Muscle of arm (tissue), 12 donors: ENCODE results near the gene TMEM30B. TPM values are rescaled to one million over a fixed set of nuclear protein-coding genes. Genes with fewer than 3 reads are reported as not detected.

Experiments used
- DNase-seq: peaks from one replicate; pipeline ENCODE4 v3.0.0-alpha.2; 2013
- polyA plus RNA-seq, 12 donors: library from polyadenylated mRNA; unstranded; fragments of 120-200 nt; gene quantifications; one replicate each; pipeline ENCODE4 v1.2.1, GENCODE V29; 2013; ENCODE audit not compliant: insufficient read length in 12 of 12

The TMEM30B gene
- polyA plus RNA-seq, 12 donors = 1.6 to 7.5 (median 2.3) TPM; not detected in 1

GRCh38 chr14:61304688-61305087 is 23.6 kb upstream of the TMEM30B start:
- no peak for DNase-seq

GRCh38 chr14:61300754-61301153 is 19.6 kb upstream of the TMEM30B start:
- no peak for DNase-seq

DNA sequence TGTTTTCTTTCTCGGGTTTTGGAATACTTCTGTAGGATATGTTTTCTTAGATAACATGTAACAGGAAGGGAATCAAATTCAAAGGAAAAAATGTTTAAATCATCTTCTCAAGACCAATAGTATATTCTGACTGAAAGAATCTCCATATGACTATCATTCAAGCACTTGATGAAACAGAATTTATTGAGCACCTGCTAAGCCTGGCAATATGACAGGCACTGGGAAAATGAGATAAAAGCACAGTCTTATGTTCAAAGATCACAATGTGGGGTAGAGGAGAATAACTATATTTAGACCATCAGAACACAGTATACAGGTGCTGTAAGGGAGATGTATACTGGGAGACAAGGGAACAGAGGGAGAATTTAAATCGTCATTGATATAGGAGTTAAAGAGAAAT is 19.1 kb upstream of the TMEM30B start:
- DNase-seq = no peak

- DNase-seq = no peak
Observed at GRCh38 chr14:61298824-61299223, 17.7 kb upstream of the TMEM30B start.

DNA sequence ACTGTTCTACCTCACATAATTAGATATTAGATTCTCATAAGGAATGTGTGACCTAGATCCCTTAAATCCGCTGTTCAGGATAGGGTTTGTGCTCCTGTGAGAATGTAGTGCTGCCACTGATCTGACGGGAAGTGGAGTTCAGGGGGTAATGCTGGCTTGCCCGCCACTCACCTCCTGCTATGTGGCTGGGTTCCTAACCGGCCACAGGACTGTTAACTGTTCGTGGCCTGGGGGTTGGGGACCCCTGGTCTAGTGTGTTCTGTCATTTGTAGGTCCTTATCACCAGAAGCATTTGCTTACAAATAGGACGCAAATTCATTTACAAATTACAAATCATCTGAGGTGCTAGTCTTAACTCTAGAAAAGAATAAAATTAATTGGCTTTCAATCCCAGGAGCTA is 16.4 kb upstream of the TMEM30B start:
- DNase-seq = no peak

DNA sequence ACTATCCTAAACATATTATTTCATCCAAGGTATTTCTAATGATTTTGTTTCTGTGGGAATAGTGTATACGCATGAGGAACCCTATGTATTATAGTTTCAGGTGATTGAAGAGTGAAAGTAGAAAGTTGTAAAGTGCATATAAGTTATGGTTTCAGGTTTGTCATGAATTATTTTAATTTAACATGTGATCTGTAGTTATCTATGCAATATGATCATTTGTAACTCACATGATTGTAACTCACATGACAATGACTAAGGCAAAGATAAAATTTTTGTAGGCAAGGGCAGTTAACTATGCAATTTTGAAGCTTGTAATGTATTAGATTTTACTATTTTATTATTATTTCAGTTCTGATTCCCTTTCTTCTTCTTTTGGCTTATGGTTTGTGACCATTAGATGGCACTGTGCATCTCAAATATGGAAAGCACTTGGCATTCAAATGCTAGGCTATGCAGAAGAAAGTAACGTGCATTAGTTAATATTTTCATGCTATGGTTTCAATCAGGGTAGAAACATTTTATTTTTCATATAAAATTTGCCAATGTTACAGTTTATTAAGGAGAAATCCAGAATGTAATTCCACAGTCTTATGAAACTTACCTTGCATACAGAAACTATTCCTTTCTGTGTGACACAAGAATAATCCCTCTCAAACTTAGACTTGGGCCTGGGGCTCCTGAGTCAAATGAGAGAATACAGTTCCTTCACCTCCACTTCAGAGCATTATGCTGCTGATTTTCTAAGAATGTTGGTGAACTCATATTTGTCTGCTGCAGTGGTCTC is 15.8 kb upstream of the TMEM30B start:
- peak; percentile 36 for DNase-seq

GRCh38 chr14:61296151-61296550 is 15.0 kb upstream of the TMEM30B start:
- no peak for DNase-seq

DNA sequence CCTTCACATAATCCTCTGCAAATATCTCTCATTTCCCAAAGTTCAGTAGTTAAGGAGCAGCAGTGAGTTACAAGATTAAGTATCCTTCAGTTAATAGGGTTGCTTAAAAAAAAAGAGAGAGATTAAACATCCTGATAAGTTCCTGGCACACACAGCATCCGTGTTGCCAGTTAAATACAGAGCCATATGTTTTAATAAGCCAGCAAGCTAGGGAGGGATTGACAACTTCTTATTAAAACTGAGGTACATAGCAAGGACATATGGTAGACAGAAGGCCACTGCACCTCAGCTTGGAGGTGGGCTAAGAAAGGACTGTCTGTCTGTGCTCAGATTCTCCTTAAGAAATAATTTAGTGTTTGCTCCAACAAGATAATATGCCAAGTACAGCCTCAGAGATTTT is 9.6 kb upstream of the TMEM30B start:
- DNase-seq = no peak

DNA sequence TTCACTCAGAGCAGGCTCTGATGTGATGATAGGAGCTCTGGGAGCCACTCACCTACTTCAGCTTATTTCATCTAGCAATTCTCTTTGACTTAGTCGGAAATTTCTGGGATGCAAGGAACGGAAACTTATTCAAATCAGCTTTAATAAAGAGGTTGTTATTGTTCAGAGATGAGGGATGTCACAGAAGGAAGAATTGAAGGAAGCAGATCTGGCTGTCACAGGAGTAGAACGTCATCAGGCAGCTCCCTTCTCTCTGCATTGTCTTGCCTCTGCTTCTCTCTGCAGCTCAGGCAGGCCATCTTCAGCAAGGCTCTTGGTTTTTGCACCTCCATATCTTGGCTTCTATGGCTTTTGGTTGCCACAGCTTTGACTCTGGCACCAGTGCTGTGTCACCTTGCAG is 7.6 kb upstream of the TMEM30B start:
- no peak for DNase-seq

GRCh38 chr14:61288228-61288627 is 7.1 kb upstream of the TMEM30B start:
- no peak for DNase-seq

DNA sequence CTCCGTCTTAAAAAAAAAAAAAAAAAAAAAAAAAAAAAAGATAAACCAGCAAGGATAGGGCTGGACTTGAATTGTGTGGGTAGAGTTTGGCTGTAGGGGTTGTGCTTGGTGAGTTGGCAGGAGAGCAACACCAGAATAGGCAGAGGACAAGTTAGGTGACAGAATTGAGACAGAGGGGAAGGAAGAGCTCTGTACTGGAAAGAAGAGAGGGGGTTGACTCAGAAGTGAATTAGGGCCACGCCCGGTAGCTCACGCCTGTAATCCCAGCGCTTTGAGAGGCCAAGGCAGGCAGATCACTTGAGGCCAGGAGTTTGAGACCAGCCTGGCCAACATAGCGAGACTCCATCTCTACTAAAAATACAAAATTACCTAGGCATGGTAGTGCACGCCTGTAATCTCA is 6.1 kb upstream of the TMEM30B start:
- DNase-seq = no peak

DNA sequence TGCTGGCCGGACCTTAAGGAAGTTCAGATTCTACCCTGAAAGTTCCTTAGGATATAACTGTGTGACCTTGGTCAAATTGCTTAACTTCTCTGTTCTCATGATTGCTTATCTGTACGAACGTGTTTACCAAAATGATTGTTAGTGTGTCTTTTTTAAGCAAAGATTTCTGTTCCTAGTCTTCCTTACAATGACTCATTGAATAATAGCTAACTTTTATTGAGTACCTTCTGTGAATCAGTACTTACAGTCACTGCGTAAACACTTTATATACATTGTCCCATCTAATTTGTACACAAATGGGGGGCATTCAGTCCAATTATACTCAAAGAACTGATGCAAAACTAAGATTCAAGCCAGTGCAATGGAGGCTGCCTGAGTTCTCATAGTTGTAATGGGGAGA is 4.2 kb upstream of the TMEM30B start:
- DNase-seq = no peak

DNA sequence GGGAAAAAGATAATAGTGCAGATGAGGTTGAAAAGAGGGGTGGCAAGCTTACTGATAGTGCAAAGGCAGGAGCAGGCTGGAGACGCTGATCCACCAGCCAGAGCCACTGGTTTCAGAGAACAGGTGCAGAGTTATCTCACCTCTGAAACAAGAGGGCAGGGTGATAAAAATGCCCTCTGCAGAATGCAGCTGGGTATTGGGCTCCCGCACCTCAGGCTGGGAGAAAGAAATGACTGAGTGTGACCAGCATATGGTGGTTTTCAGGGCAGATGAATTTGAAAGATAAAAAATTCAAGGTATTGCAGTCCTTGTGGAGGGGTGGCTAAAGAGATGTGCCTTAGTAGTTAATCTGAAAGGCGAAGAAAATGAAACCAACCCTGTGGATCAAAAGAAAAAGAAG is 2.9 kb upstream of the TMEM30B start:
- DNase-seq = no peak

DNA sequence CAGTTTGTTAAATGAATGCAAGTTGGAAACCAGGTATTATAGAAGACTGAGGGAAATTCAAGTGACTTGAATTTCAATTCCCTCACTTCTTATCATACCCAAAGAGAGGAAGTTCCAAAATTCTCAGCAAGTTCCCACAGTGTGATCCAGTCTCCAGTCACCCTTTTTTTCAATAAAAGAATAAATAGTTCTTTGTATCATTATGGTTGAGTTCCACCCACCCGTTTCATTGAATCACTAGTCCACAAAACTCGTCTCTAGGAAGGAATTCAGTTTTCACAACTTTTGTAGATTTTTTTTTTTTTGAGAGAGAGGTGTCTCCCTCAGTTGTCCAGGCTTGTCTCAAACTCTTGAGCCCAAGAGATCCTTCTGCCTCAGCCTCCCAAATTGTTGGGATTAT is 1.6 kb upstream of the TMEM30B start:
- no peak for DNase-seq

DNA sequence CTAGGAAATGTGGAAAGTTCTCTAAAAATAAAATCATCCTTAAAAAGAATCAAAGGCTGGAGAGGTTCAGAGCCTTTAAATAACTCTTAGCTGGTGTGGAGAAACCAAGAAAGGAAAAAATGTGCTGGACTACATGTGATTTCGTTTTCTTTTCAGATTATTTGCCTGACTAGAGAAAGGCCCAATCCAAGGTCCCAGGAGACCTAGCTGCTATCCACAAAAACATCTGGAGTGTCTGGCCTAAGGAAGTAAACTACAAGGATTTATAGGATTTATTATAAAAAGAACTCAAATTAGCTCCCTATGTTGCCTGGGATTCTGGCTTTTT is 774 bp upstream of the TMEM30B start:
- peak; percentile 88 for DNase-seq

DNA sequence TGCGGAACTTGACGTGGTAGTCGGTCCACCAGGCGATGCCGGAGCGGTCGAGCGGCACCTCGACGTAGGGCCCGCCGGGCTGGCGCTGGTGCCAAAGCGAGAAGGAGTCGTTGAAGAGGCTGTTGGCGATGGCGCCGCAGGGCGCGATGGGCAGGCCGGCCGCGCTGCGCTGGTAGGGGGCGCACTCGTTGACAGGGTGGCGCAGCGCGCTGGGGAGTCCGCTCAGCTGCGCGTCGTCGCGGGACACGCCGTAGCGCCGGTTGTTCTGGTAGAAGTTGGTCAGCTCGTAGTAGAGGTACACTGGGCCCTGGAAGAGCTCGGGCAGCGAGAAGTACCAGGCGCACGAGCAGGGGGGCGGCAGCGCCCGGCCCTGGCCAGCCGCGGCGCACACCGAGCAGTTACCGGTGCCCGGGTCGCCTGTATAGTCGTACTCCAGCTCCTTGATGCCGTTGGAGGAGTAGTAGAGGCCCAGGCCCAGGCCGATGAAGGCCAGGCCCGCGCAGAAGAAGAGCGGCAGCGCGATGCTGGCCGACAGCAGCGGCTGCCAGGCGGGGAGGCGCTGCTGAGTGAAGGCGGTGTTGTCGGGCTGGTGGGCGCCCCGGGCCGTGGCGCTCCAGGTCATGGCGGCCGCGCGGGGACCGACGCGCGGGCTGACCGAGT is 482 bp downstream of the TMEM30B start:
- no peak for DNase-seq

- DNase-seq = no peak
Observed at GRCh38 chr14:61280092-61280525, 1.0 kb downstream of the TMEM30B start.

DNA sequence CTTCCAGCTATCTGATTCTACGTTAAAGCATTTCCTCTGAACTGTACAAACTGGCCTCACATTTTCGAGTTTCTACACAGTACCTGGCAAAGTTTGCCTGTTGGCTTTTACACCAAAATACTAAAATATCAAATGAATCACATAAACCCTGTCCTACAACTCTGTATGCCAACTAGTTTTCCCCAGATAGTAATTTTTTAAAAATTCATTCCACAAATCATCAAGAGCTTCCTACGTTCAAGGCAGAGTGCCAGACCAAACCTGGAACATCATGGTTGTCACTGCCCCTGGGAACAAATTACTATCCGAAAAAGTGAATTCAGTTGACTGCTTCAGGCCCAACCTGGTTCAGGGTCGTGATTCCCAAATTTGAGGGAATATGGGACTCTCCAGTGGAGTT is 2.1 kb downstream of the TMEM30B start:
- DNase-seq = no peak

- no peak for DNase-seq
Observed at GRCh38 chr14:61277784-61278183, 3.4 kb downstream of the TMEM30B start.

DNA sequence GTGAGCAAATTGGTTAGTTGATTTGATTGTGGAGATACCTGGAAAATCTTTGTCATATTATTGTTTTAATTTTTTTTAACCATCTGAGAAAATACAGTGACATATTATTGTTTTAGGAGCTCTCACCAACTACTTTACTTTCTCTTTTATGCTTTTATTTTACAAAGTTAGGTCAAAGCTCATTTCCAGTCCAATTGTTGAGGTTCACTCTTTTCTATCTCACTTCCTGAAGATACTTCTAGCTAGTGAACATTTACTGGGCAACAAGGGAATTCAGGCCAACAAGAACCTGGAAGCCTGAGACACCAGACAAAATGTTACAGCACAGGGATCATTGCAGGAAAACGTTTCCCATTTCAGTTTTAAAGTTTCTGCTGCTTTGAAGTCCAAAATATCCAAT is 3.9 kb downstream of the TMEM30B start:
- no peak for DNase-seq

DNA sequence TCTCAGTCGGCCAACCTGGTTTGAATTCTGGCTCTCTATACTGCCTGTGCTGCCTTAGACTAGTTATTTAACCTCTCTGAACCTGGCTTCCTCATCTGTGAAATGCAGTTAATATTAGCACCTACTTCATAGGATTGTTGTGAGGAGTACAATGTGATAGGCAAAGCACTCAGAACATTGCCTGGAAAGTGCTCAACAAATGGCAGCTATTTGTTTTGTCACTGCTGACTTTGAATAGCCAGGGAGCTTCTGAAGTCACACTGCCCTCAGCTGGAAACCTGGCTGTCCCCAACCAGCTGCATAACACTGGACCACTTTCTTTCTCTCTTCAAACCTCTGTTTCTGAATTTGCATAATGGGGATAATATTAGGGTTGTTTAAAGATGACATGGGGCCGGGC is 9.6 kb downstream of the TMEM30B start:
- no peak for DNase-seq

DNA sequence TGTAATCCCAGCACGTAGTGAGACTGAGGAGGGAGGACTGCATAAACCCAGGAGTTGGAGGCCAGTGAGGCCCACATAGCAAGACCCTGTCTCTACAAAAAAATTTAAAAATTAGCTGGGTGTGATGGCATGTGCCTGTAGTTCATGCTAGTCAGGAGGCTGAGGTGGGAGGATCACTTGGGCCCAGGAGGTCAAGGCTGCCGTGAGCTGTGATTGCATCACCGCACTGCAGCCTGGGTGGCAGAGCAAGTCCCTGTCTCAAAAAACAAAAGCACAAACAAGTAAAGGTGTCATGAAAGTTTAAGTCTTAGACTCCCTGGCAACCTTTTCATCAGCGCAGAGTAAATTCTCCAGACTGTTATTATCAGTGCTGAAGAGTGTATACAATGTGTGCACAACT is 10.4 kb downstream of the TMEM30B start:
- no peak for DNase-seq

- peak; percentile 81 for DNase-seq
Observed at GRCh38 chr14:61269321-61270083, 11.6 kb downstream of the TMEM30B start.
